ENCODE data around the gene EREG. TPM values are rescaled to one million over a fixed set of nuclear protein-coding genes. Genes with fewer than 3 reads are reported as not detected.

Gene EREG
- total RNA-seq, 3 donors from 2014 or later = 0.80 to 7.6 (median 3.3) TPM

DNA sequence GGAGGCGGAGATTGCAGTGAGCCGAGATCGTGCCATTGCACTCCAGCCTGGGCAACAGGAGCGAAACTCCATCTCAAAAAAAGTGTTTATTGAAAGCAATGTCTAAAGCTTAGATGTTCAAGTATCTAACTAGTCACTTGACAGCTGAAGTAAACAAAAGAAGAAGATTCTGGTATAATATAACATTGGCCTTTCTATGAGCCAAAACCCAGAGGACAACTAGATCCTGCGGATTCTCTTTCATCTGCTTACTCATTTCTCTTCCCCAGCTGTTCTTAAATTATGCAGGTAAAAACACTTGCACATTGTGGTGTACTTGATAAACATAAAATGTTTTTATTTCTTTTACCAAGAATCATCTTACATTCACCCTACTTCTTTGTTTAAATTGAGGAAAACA lies 55.9 kb downstream of the EREG start:
- TF ChIP-seq CTCF (IDR thresholded peaks at IDR 0.05) (no peak), POLR2AphosphoS5 (IDR thresholded peaks at IDR 0.05) (no peak), POLR2A (IDR thresholded peaks at IDR 0.05) (no peak)
- H3K27ac ChIP-seq = no peak overlapping the region
- no peak for DNase-seq (ENCODE audit: low spot score in 2 of 2)
- H3K9me3 ChIP-seq = no peaks in the 10 kb centered on the region
- intact Hi-C loops (cut with DNase I; ENCODE audit: low total_unique reads) = no loop called here
- H3K27me3 ChIP-seq = no peaks in the 10 kb centered on the region
- H3K36me3 ChIP-seq = no peaks in the 10 kb centered on the region
- no peak overlapping the region for H3K4me3 ChIP-seq
- no peaks in the 10 kb centered on the region for H3K4me1 ChIP-seq

DNA sequence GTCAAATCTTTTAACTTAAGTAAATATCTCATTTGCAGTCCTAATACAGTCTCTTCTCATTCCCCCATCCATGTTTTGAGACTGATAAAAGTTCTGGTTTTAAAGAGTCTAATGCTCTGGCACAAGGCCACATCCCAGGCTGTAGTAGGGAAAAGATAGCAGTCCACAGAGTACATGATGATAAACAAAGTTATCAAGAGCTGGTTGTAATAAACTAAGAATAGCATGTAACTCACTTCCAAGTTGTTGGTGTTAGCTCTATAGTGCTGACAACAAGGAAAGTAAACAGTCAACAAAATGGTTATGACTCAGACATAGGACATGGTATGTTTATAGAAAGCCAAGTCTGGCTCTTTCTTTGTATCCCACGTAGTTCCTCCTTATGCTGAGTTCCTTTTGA lies 58.2 kb downstream of the EREG start:
- no peaks in the 10 kb centered on the region for H3K4me1 ChIP-seq
- H3K36me3 ChIP-seq = no peaks in the 10 kb centered on the region
- no peak for TF ChIP-seq POLR2AphosphoS5 (IDR thresholded peaks at IDR 0.05)
- no peak for TF ChIP-seq POLR2A (IDR thresholded peaks at IDR 0.05)
- H3K27me3 ChIP-seq = no peaks in the 10 kb centered on the region
- no peak overlapping the region for H3K27ac ChIP-seq
- no peak for DNase-seq (ENCODE audit: low spot score in 2 of 2)
- no peak overlapping the region for H3K4me3 ChIP-seq
- intact Hi-C loops (cut with DNase I; ENCODE audit: low total_unique reads) = no loop called here
- no peaks in the 10 kb centered on the region for H3K9me3 ChIP-seq

- DNase-seq (ENCODE audit: low spot score in 2 of 2) = no peak
- no peaks in the 10 kb centered on the region for H3K27me3 ChIP-seq
- no peaks in the 10 kb centered on the region for H3K4me1 ChIP-seq
- intact Hi-C loops (cut with DNase I; ENCODE audit: low total_unique reads) = no loop called here
- no peak overlapping the region for H3K27ac ChIP-seq
- no peaks in the 10 kb centered on the region for H3K9me3 ChIP-seq
- H3K36me3 ChIP-seq = no peaks in the 10 kb centered on the region
- TF ChIP-seq POLR2AphosphoS5 (IDR thresholded peaks at IDR 0.05) (no peak), CTCF (IDR thresholded peaks at IDR 0.05) (no peak), POLR2A (IDR thresholded peaks at IDR 0.05) (no peak)
- no peak overlapping the region for H3K4me3 ChIP-seq
Observed at GRCh38 chr4:74424111-74424510, 59.2 kb downstream of the EREG start.

DNA sequence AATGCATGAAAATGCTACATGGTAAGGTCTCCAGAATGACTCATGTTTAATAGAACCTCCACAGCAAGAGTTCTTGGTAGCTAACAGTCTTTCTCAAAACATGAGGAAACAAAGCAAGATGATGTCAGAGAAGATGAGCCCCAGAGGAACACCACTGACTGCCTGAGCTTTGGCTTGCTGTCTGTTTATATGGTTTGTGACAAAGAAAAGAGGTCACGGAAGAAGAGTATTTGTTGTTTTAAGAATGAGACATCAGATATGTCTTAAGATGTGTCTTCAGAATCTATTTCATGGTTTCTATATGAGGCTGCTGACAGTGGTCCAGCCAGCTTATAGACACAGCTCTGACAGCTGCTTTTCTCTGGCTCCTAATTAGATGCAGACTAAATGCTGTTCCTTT lies 61.2 kb downstream of the EREG start:
- Histone ChIP-seq H3K4me1 (no peaks in the 10 kb centered on the region), H3K9me3 (no peaks in the 10 kb centered on the region), H3K36me3 (no peaks in the 10 kb centered on the region), H3K4me3 (no peak overlapping the region), H3K27ac (no peak overlapping the region), H3K27me3 (no peaks in the 10 kb centered on the region)
- TF ChIP-seq CTCF (IDR thresholded peaks at IDR 0.05) = no peak
- no peak for TF ChIP-seq POLR2A (IDR thresholded peaks at IDR 0.05)
- TF ChIP-seq POLR2AphosphoS5 (IDR thresholded peaks at IDR 0.05) = no peak
- DNase-seq (ENCODE audit: low spot score in 2 of 2) = no peak
- intact Hi-C loops (cut with DNase I; ENCODE audit: low total_unique reads) = no loop called here

- Histone ChIP-seq H3K4me3 (no peak overlapping the region), H3K27me3 (no peaks in the 10 kb centered on the region), H3K4me1 (no peaks in the 10 kb centered on the region), H3K9me3 (no peaks in the 10 kb centered on the region), H3K36me3 (no peaks in the 10 kb centered on the region), H3K27ac (no peak overlapping the region)
- DNase-seq (ENCODE audit: low spot score in 2 of 2) = no peak
- TF ChIP-seq POLR2AphosphoS5 (IDR thresholded peaks at IDR 0.05) (no peak), POLR2A (IDR thresholded peaks at IDR 0.05) (no peak), CTCF (IDR thresholded peaks at IDR 0.05) (no peak)
- intact Hi-C loops (cut with DNase I; ENCODE audit: low total_unique reads) = no loop called here
Observed at GRCh38 chr4:74428276-74428675, 63.3 kb downstream of the EREG start.
